ENCODE results near the gene EHBP1. TPM values are rescaled to one million over a fixed set of nuclear protein-coding genes. Genes with fewer than 3 reads are reported as not detected.
A peak's percentile ranks its signal among the peaks of the same experiment; 100 is the strongest.

The EHBP1 gene
- total RNA-seq = 10 to 100 TPM; 36.2 to 78.5 (median 43.2) TPM

- H3K27me3 ChIP-seq = no peaks in the 10 kb centered on the region
- peak within 1 kb of the TSS; percentile 88 to 96 (median 92) for H3K27ac ChIP-seq
- WGBS, 2 donors = 0 to 1% methylated on average over 27 to 37 of the region's 45 CpGs
- no peaks in the 10 kb centered on the region for H3K9me3 ChIP-seq
- H3K4me1 ChIP-seq = peaks cover 14 to 28% (median 24%) of the 10 kb centered on the region in 4 donors
- TF ChIP-seq CTCF (IDR thresholded peaks at IDR 0.05) (peak in 2 of 6 experiments; percentile 13 to 18), EP300 (IDR thresholded peaks at IDR 0.05) (peak in 1 of 4 donors; percentile 15), POLR2A (IDR thresholded peaks at IDR 0.05) (peak in 2 of 4 donors; percentile 86 to 91), POLR2AphosphoS5 (IDR thresholded peaks at IDR 0.05) (peak; percentile 67 to 83)
- H3K36me3 ChIP-seq = no peaks in the 10 kb centered on the region
- peak; percentile 99 to 100 for ATAC-seq (ENCODE audit: low FRiP score in 2 of 2)
- H3K4me3 ChIP-seq = peak within 1 kb of the TSS; percentile 84 to 97 (median 96)
- DNase-seq = peak; percentile 99 to 100
These were observed at the start of gene EHBP1 for GRCh38 chr2:62705007-62705829. Gene EHBP1, plus strand, starts transcription at chr2:62705713. Its CDS starts 1,479 bp downstream, at chr2:62707192.

- H3K27me3 ChIP-seq = no peaks in the 10 kb centered on the region
- no peak for DNase-seq
- ATAC-seq (ENCODE audit: low FRiP score in 2 of 2) = no peak
- H3K9me3 ChIP-seq = no peaks in the 10 kb centered on the region
- H3K27ac ChIP-seq = no peak overlapping the region
- H3K4me3 ChIP-seq = no peak overlapping the region
- H3K36me3 ChIP-seq = no peaks in the 10 kb centered on the region
- H3K4me1 ChIP-seq = peaks cover 0 to 16% (median 10%) of the 10 kb centered on the region in 4 donors
- TF ChIP-seq POLR2A (IDR thresholded peaks at IDR 0.05) = no peak
- no peak for TF ChIP-seq CTCF (IDR thresholded peaks at IDR 0.05)
- no peak for TF ChIP-seq EP300 (IDR thresholded peaks at IDR 0.05)
- no peak for TF ChIP-seq POLR2AphosphoS5 (IDR thresholded peaks at IDR 0.05)
These were observed 47.7 kb upstream of the EHBP1 start for GRCh38 chr2:62657783-62658182.

- H3K27me3 ChIP-seq = no peaks in the 10 kb centered on the region
- WGBS, 2 donors = 83 to 91% methylated on average over 2 of the region's 2 CpGs
- no peak for ATAC-seq (ENCODE audit: low FRiP score in 2 of 2)
- peaks cover 6 to 24% (median 11%) of the 10 kb centered on the region in 4 donors for H3K4me1 ChIP-seq
- no peak for TF ChIP-seq POLR2A (IDR thresholded peaks at IDR 0.05)
- TF ChIP-seq POLR2AphosphoS5 (IDR thresholded peaks at IDR 0.05) = no peak
- no peak for TF ChIP-seq CTCF (IDR thresholded peaks at IDR 0.05)
- no peak for TF ChIP-seq EP300 (IDR thresholded peaks at IDR 0.05)
- no peaks in the 10 kb centered on the region for H3K36me3 ChIP-seq
- H3K4me3 ChIP-seq = no peak overlapping the region
- no peaks in the 10 kb centered on the region for H3K9me3 ChIP-seq
- no peak for DNase-seq
- no peak overlapping the region for H3K27ac ChIP-seq
These were observed 46.6 kb upstream of the EHBP1 start for GRCh38 chr2:62658891-62659290.

GRCh38 chr2:62660087-62660486 is 45.4 kb upstream of the EHBP1 start:
- Histone ChIP-seq H3K27ac (no peak overlapping the region), H3K4me3 (peak overlapping the region in 1 of 4 donors; percentile 1), H3K4me1 (peaks cover 8 to 24% (median 18%) of the 10 kb centered on the region in 4 donors), H3K36me3 (no peaks in the 10 kb centered on the region), H3K9me3 (no peaks in the 10 kb centered on the region), H3K27me3 (no peaks in the 10 kb centered on the region)
- no peak for ATAC-seq (ENCODE audit: low FRiP score in 2 of 2)
- 55 to 58% methylated on average over 2 of the region's 2 CpGs for WGBS, 2 donors
- TF ChIP-seq CTCF (IDR thresholded peaks at IDR 0.05) (no peak), EP300 (IDR thresholded peaks at IDR 0.05) (no peak), POLR2AphosphoS5 (IDR thresholded peaks at IDR 0.05) (no peak), POLR2A (IDR thresholded peaks at IDR 0.05) (no peak)
- no peak for DNase-seq

Data from upper lobe of left lung (tissue), 6 donors.